ENCODE data around the gene KRTAP5-2. TPM values are rescaled to one million over a fixed set of nuclear protein-coding genes. Genes with fewer than 3 reads are reported as not detected.
"Not testable (repeated sequence)": the region's sequence is repeated elsewhere in the genome, so short reads cannot be mapped to it uniquely, and the experiment has no call there.

KRTAP5-2 gene
- total RNA-seq, 1 donor from 2014 or later, result not detected

GRCh38 chr11:1628506-1629325, 30.6 kb upstream of the KRTAP5-2 start:
- peak; percentile 35 for DNase-seq (ENCODE audit: low spot score)

GRCh38 chr11:1625541-1625940, 27.4 kb upstream of the KRTAP5-2 start:
- DNase-seq (ENCODE audit: low spot score), result no peak

- no peak for DNase-seq (ENCODE audit: low spot score)
These were observed 26.5 kb upstream of the KRTAP5-2 start for GRCh38 chr11:1624621-1625020.

GRCh38 chr11:1623716-1624115, 25.6 kb upstream of the KRTAP5-2 start:
- DNase-seq (ENCODE audit: low spot score), result no peak

- no peak for DNase-seq (ENCODE audit: low spot score)
These were observed 24.0 kb upstream of the KRTAP5-2 start, which contains the start of gene KRTAP5-4 for GRCh38 chr11:1622086-1622485. KRTAP5-4 (minus strand) TSS chr11:1622138; CDS start chr11:1622093, 45 bp downstream.

GRCh38 chr11:1619449-1619848, 21.4 kb upstream of the KRTAP5-2 start:
- no peak for DNase-seq (ENCODE audit: low spot score)

GRCh38 chr11:1618231-1618630, 20.1 kb upstream of the KRTAP5-2 start:
- DNase-seq (ENCODE audit: low spot score), result no peak

GRCh38 chr11:1608363-1608762, 10.3 kb upstream of the KRTAP5-2 start, which contains the start of gene KRTAP5-3:
KRTAP5-3 (minus strand) TSS chr11:1608463; CDS start chr11:1608385, 78 bp downstream.
- DNase-seq (ENCODE audit: low spot score), result no peak

GRCh38 chr11:1607901-1608300, 9.8 kb upstream of the KRTAP5-2 start:
- DNase-seq (ENCODE audit: low spot score), result not testable (repeated sequence)

- DNase-seq (ENCODE audit: low spot score), result peak; percentile 49
These were observed 9.2 kb upstream of the KRTAP5-2 start for GRCh38 chr11:1607156-1607845.

- DNase-seq (ENCODE audit: low spot score), result not testable (repeated sequence)
These were observed 7.8 kb upstream of the KRTAP5-2 start for GRCh38 chr11:1605923-1606322.

- no peak for DNase-seq (ENCODE audit: low spot score)
These were observed 6.6 kb upstream of the KRTAP5-2 start for GRCh38 chr11:1604711-1605110.

- no peak for DNase-seq (ENCODE audit: low spot score)
These were observed 6.1 kb upstream of the KRTAP5-2 start for GRCh38 chr11:1604181-1604580.

- DNase-seq (ENCODE audit: low spot score), result no peak
These were observed 5.5 kb upstream of the KRTAP5-2 start for GRCh38 chr11:1603629-1604028.

- DNase-seq (ENCODE audit: low spot score), result not testable (repeated sequence)
These were observed 3.6 kb upstream of the KRTAP5-2 start for GRCh38 chr11:1601663-1602062.

- DNase-seq (ENCODE audit: low spot score), result no peak
These were observed 2.5 kb upstream of the KRTAP5-2 start for GRCh38 chr11:1600626-1601025.

- DNase-seq (ENCODE audit: low spot score), result no peak
These were observed 722 bp upstream of the KRTAP5-2 start for GRCh38 chr11:1598816-1599215.

GRCh38 chr11:1598406-1598805, 312 bp upstream of the KRTAP5-2 start:
- DNase-seq (ENCODE audit: low spot score), result not testable (repeated sequence)

- DNase-seq (ENCODE audit: low spot score), result no peak
These were observed 632 bp downstream of the KRTAP5-2 start for GRCh38 chr11:1597331-1597993.

- not testable (repeated sequence) for DNase-seq (ENCODE audit: low spot score)
These were observed 1.4 kb downstream of the KRTAP5-2 start for GRCh38 chr11:1596576-1597121.

GRCh38 chr11:1595994-1596575, 2.0 kb downstream of the KRTAP5-2 start:
- DNase-seq (ENCODE audit: low spot score), result not testable (repeated sequence)

Measured in umbilical cord (tissue), 2 donors.